ENCODE data around the gene ANKRD42. TPM values are rescaled to one million over a fixed set of nuclear protein-coding genes. Genes with fewer than 3 reads are reported as not detected.
A peak's percentile ranks its signal among the peaks of the same experiment; 100 is the strongest.

The ANKRD42 gene
- 3.1 and 7.2 TPM in 2 replicates for total RNA-seq (2011; cell fraction: chromatin; rRNA removed; ENCODE audit: low replicate concordance)
- total RNA-seq (2011; cell fraction: nucleolus; rRNA removed) = 2.5 and 3.6 TPM in 2 replicates
- 4.7 and 8.2 TPM in 2 replicates for total RNA-seq (2011; cell fraction: nucleoplasm; rRNA removed)
- total RNA-seq (2014; rRNA removed) = 6.0 and 7.2 TPM in 2 replicates
- 4.2 and 4.3 TPM in 2 replicates for total RNA-seq (2014; rRNA removed; fragmentation: Illumina TruSeq; extraction: Trizol)
- 4.1 and 6.4 TPM in 2 replicates for total RNA-seq (2015; rRNA removed; fragmentation: Illumina TruSeq; extraction: Trizol)
- total RNA-seq (2021) = 6.1 and 6.7 TPM in 2 replicates
- polyA plus RNA-seq (2011; rRNA removed) = 8.2 and 9.1 TPM in 2 replicates
- polyA plus RNA-seq (2011; cell fraction: cytosol; rRNA removed) = 3.1 and 6.0 TPM in 2 replicates
- 9.4 and 10.3 TPM in 2 replicates for polyA plus RNA-seq (2011; cell fraction: nucleus; rRNA removed)
- polyA plus RNA-seq (2012) = 4.4 and 5.3 TPM in 2 replicates
- polyA plus RNA-seq (2014; fragmentation: Illumina TruSeq; extraction: Trizol) = 5.3 and 6.6 TPM in 2 replicates
- 1 to 10 TPM; 2.8 to 5.5 TPM for polyA plus RNA-seq (2014; fragmentation: Nextera tagmentation; extraction: Ambion mirVana)
- 7.0 and 8.8 TPM in 2 replicates for polyA plus RNA-seq (2014; rRNA removed)
- 5.0 and 7.3 TPM in 2 replicates for polyA minus RNA-seq (2011; rRNA and poly(A)+ RNA removed)
- polyA minus RNA-seq (2011; cell fraction: cytosol; rRNA and poly(A)+ RNA removed) = 2.3 and 2.7 TPM in 2 replicates
- 4.6 and 5.7 TPM in 2 replicates for polyA minus RNA-seq (2011; cell fraction: nucleus; rRNA and poly(A)+ RNA removed)
- Bru-seq, nascent RNA = percentile 54 among the genes with signal in this experiment
- BruChase-seq, experiment 1, labeled RNA remaining after a 2-hour chase = percentile 64 among the genes with signal in this experiment
- percentile 71 among the genes with signal in this experiment for BruChase-seq, experiment 2, labeled RNA remaining after a 6-hour chase
- long read RNA-seq, experiment 1, full-length matches to known transcripts = 7 of 21 reads
- long read RNA-seq, experiment 1, partial matches to known transcripts = 5 of 21 reads
- long read RNA-seq, experiment 1, other reads (novel, unspliced or antisense) = 9 of 21 reads
- long read RNA-seq, experiment 2, partial matches to known transcripts = 0 of 4 reads
- long read RNA-seq, experiment 2, other reads (novel, unspliced or antisense) = 4 of 4 reads
- long read RNA-seq, experiment 3, full-length matches to known transcripts = 1 of 3 reads
- long read RNA-seq, experiment 3, partial matches to known transcripts = 1 of 3 reads
- long read RNA-seq, experiment 3, other reads (novel, unspliced or antisense) = 1 of 3 reads

DNA sequence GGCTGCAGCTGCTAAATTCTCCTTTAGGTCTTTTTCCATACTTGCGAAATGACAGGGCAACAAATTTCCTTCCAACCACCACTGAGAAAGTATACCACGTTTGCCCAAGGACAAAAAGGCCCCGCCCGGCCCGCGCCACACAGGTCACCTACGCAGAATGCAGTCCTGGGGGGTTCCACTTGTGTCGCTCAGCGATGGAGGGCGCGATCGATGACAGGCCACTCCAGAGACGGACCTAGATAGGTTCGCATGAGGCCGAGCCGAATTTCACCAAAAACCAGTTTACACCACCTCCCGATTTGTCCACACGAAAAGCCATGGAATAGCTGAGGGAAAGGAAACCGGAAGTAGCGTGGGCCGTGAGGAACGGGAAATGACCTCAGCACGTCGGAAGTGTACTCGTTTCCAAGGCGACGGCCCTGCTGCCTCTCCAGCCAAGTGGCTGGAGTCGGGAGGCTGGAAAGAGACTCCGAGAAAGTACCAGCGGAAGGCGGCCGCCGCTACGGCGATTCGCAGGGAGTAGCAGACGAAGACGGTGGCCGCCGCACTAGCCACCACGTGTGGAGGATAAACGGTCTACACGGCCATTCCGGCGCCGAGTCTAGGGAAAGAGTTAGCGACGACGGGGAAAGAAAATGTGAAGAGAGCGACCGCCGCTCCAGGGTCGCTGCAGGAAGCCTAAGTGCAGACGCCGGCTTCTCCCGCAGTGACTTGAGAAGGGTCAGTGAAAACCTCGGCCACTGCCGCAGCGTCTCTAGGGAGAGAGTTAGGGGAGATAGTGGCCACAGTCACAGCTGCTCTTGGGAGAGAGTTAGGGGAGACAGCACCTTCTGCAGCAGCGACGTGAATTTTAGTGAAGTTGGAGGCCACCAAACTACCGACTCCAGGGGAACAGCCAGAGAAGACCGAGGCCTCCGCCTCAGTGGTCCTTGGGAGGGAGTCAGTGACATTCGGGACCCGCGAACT, at the start of gene ANKRD42:
Gene ANKRD42 (plus strand): TSS at position 398 of the 966 bp plus-strand sequence. CDS start 959 bp downstream, outside the sequence.
- under 1% methylated on average over 63 of the region's 67 CpGs for WGBS (ENCODE audit: insufficient coverage, low coverage, missing lambda C conversion rate)
- Histone ChIP-seq H3K9me3 (replicated peaks; ENCODE audit: control insufficient read depth, insufficient read depth, low read depth, low read length) (no peaks in the 10 kb centered on the region), H3K27me3 (ENCODE audit: control insufficient read depth in 2 of 2, insufficient read depth in 2 of 2, low read length in 2 of 2) (no peaks in the 10 kb centered on the region), H3K36me3 (ENCODE audit: control insufficient read depth, insufficient read depth, low read length) (peaks cover 40% of the 10 kb centered on the region), H3K9me1 (ENCODE audit: control insufficient read depth, insufficient read depth, low read length) (no peaks in the 10 kb centered on the region), H3K79me2 (ENCODE audit: control insufficient read depth, insufficient read depth, low read length) (peaks cover 29% of the 10 kb centered on the region), H3K4me1 (replicated peaks in 1 of 2; ENCODE audit: control insufficient read depth in 2 of 2, insufficient read depth in 2 of 2, low read length in 2 of 2) (peaks cover 8 to 10% of the 10 kb centered on the region in 2 experiments; a peak in 3 of 5 replicates), H2AFZ (ENCODE audit: low read depth, low read length) (peak within 1 kb of the TSS; percentile 94), H3K9ac (ENCODE audit: insufficient read depth in 1 of 2, low read depth in 2 of 2, low read length in 2 of 2) (peak within 1 kb of the TSS; percentile 95 to 96), H3K27ac (ENCODE audit: extremely low read depth, low read depth, low read length) (peak within 1 kb of the TSS; percentile 92), H3K4me2 (ENCODE audit: insufficient read depth, low read length) (peak within 1 kb of the TSS; percentile 94), H3K4me3 (peak within 1 kb of the TSS; percentile 82), H4K20me1 (replicated peaks; ENCODE audit: control insufficient read depth, insufficient read depth, low read length) (no peaks in the 10 kb centered on the region)
- ChIA-PET POLR2A (interaction anchor here (0.6 to 1.4 kb wide), 8 partner anchors 13 to 475 kb away, joined by 3 to 9 read pairs (median 3); partner anchors contain the start of gene CCDC90B), CTCF (ENCODE audit: low intra/inter-chr PET ratio) (no interaction called here)
- intact Hi-C loops (cut with micrococcal nuclease) (loop anchor here (2.0 to 10.0 kb wide), 3 partner anchors 37 to 289 kb away; partner anchors contain the start of genes DDIAS, PCF11 and PRCP), in situ Hi-C loops (cut with MboI) (no loop called here)
- TSS peak; percentile 59 for BruUV-seq (replicated peaks)
- peak; percentile 85 to 97 (median 88) for DNase-seq (ENCODE audit: extremely low read depth in 1 of 4, low spot score in 3 of 4)
- peak; percentile 86 for ATAC-seq
- FAIRE-seq = peak; percentile 92
- TF ChIP-seq FOXJ3 (CRISPR knock-in tag; IDR thresholded peaks at IDR 0.05) (peak; percentile 66; the same call in 1 of the 2 replicates), DIDO1 (tag; IDR thresholded peaks at IDR 0.05; ENCODE audit: low read depth) (peak; percentile 52), SMAD1 (IDR thresholded peaks at IDR 0.05; ENCODE audit: low read depth, low read length, partially characterized antibody) (peak; percentile 59), CBX3 (IDR thresholded peaks at IDR 0.05; ENCODE audit: borderline replicate concordance in 1 of 2, low read length in 2 of 2) (peak in 1 of 2 experiments; percentile 61; a peak in 2 of 3 replicates), OTX1 (CRISPR knock-in tag; IDR thresholded peaks at IDR 0.05) (peak; percentile 90), ZNF444 (CRISPR knock-in tag; IDR thresholded peaks at IDR 0.05) (no peak), ZNF699 (CRISPR knock-in tag; IDR thresholded peaks at IDR 0.05; ENCODE audit: insufficient replicate concordance) (no peak), EWSR1 (IDR thresholded peaks at IDR 0.05; ENCODE audit: borderline replicate concordance, low read depth, partially characterized antibody) (no peak), CSDE1 (IDR thresholded peaks at IDR 0.05) (peak in 1 of 2 experiments; percentile 76; a peak in 2 of 4 replicates), C11orf30 (IDR thresholded peaks at IDR 0.05; ENCODE audit: low read depth) (peak; percentile 80), TAF9B (IDR thresholded peaks at IDR 0.05; ENCODE audit: partially characterized antibody) (peak; percentile 71), ZNF184 (CRISPR knock-in tag; IDR thresholded peaks at IDR 0.05) (no peak), TBP (optimal IDR thresholded peaks at IDR 0.05; ENCODE audit: low read depth, low read length) (peak; percentile 69), TEAD1 (CRISPR knock-in tag; IDR thresholded peaks at IDR 0.05) (0 out of 4 replicates have a peak, but pooled peaks of 1 of the 2 experiments have one; percentile 48)
- TF ChIP-seq, protein P1, sequence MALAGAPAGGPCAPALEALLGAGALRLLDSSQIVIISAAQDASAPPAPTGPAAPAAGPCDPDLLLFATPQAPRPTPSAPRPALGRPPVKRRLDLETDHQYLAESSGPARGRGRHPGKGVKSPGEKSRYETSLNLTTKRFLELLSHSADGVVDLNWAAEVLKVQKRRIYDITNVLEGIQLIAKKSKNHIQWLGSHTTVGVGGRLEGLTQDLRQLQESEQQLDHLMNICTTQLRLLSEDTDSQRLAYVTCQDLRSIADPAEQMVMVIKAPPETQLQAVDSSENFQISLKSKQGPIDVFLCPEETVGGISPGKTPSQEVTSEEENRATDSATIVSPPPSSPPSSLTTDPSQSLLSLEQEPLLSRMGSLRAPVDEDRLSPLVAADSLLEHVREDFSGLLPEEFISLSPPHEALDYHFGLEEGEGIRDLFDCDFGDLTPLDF (CRISPR knock-in tag; IDR thresholded peaks at IDR 0.05) = 0 out of 2 replicates have a peak, but pooled peaks have one; percentile 59
